Panc1 (cell line): ENCODE results near the gene GAB4. TPM values are rescaled to one million over a fixed set of nuclear protein-coding genes. Genes with fewer than 3 reads are reported as not detected.

Experiments
- ATAC-seq: fragments of 200-7000 bp; cut with Tn5 transposase; 2 replicates; pipeline ENCODE4 v1.9.1; 2020; ENCODE audit warnings: mild to moderate bottlenecking, moderate library complexity
- BruUV-seq: library from RNA; stranded (reverse); fragments of 400-500 nt; replicated peaks from 2 replicates; lab custom pipeline; 2021; lab: Mats Ljungman, UMichigan
- CTCF ChIA-PET: fragments of 300-600 bp; sonication (Branson Sonifier 250); formaldehyde crosslinking; loops from one replicate; lab custom pipeline; 2022; ENCODE audit warnings: antibody characterized with exemption; lab: Charles Lee
- POLR2A ChIA-PET: fragments of 300-600 bp; sonication (Branson Sonifier 250); formaldehyde crosslinking; loops from one replicate; lab custom pipeline; 2022; ENCODE audit warnings: antibody characterized with exemption; lab: Charles Lee
- DNase-seq: peaks from one replicate; pipeline ENCODE4 v3.0.0-alpha.2; 2010; ENCODE audit warnings: low read depth, low spot score
- H3K27ac ChIP-seq: 2 replicates; pipeline ENCODE4 v1.5.1; 2011; ENCODE audit warnings: mild to moderate bottlenecking, low read length, inconsistent platforms
- H3K27me3 ChIP-seq: fragments of 200-500 bp; sonication (Bioruptor generic); 2 replicates; pipeline ENCODE4 v1.6.0; 2014; ENCODE audit warnings: low read length, inconsistent platforms; ENCODE audit not compliant: control insufficient read depth, insufficient read depth
- H3K36me3 ChIP-seq: fragments of 200-500 bp; sonication (Bioruptor generic); 2 replicates; pipeline ENCODE4 v1.5.1; 2014; ENCODE audit warnings: inconsistent platforms, mild to moderate bottlenecking, low read length, moderate library complexity; ENCODE audit not compliant: control insufficient read depth, insufficient read depth
- H3K4me1 ChIP-seq: 2 replicates; pipeline ENCODE4 v1.5.1; 2011; ENCODE audit warnings: inconsistent platforms, mild to moderate bottlenecking, low read length, moderate library complexity; ENCODE audit not compliant: control insufficient read depth, insufficient read depth
- H3K4me3 ChIP-seq, 2 experiments: 2 replicates each; pipeline ENCODE4 v1.5.1; 2011 to 2012; ENCODE audit warnings: low read depth in 2 of 2, low read length in 2 of 2, mild to moderate bottlenecking in 2 of 2, inconsistent platforms in 1 of 2, moderate library complexity in 1 of 2
- H3K9me3 ChIP-seq: fragments of 200-500 bp; sonication (Bioruptor generic); 2 replicates; pipeline ENCODE4 v1.5.1; 2014; ENCODE audit warnings: low read depth, mild to moderate bottlenecking, inconsistent platforms, low read length, moderate library complexity; ENCODE audit not compliant: control insufficient read depth, insufficient read depth
- CTCF ChIP-seq: fragments of 450-650 bp; IDR thresholded peaks from 2 replicates; pipeline ENCODE4 v1.5.1; 2017; ENCODE audit warnings: mild to moderate bottlenecking
- POLR2AphosphoS5 ChIP-seq: IDR thresholded peaks from 2 replicates; pipeline ENCODE4 v1.6.1; 2012; ENCODE audit warnings: mild to moderate bottlenecking, low read depth, low read length, moderate library complexity
- REST ChIP-seq, 2 experiments: IDR thresholded peaks; 2 replicates each; pipeline ENCODE4 v1.6.1; 2011 to 2012; ENCODE audit warnings: low read depth in 2 of 2, control low read depth in 1 of 2, low read length in 1 of 2, mild to moderate bottlenecking in 1 of 2, moderate library complexity in 1 of 2; ENCODE audit not compliant: insufficient read depth in 1 of 2
- SIN3A ChIP-seq: IDR thresholded peaks from 2 replicates; pipeline ENCODE4 v1.6.1; 2012; ENCODE audit warnings: low read depth, mild to moderate bottlenecking, low read length, moderate library complexity, borderline replicate concordance; ENCODE audit not compliant: insufficient read depth
- TCF7L2 ChIP-seq: IDR thresholded peaks from 2 replicates; pipeline ENCODE4 v1.6.1; 2011; ENCODE audit warnings: mild to moderate bottlenecking, low read depth, low read length, inconsistent platforms
- in situ Hi-C: cut with HindIII; loops from 2 replicates; pipeline ENCODE4 v1.10.0; 2016; ENCODE audit warnings: low sequenced_read_pairs, low pct_unique_long_range_greater_than_20kb
- intact Hi-C: fragments of 100-400 bp; cut with micrococcal nuclease; formaldehyde crosslinking; loops from one replicate; pipeline ENCODE4 v1.10.0; 2022; ENCODE audit not compliant: unreplicated experiment
- total RNA-seq: library from RNA; stranded (reverse); gene quantifications from one replicate; pipeline ENCODE4 v1.2.1, GENCODE V29; 2021; ENCODE audit not compliant: unreplicated experiment

The GAB4 gene
- total RNA-seq, 1 experiment from 2014 or later, result not detected

GRCh38 chr22:16973591-16974297, 34.3 kb downstream of the GAB4 start:
- Histone ChIP-seq H3K27ac (no peak overlapping the region), H3K9me3 (no peaks in the 10 kb centered on the region), H3K4me3 (no peak overlapping the region), H3K27me3 (no peaks in the 10 kb centered on the region; the same call in 1 of the 2 replicates), H3K4me1 (no peaks in the 10 kb centered on the region), H3K36me3 (no peaks in the 10 kb centered on the region)
- in situ Hi-C loops, result no loop called here
- POLR2A ChIA-PET, result no interaction called here
- ATAC-seq, result no peak
- CTCF ChIA-PET, result no interaction called here
- DNase-seq, result no peak
- TF ChIP-seq POLR2AphosphoS5, result no peak
- TF ChIP-seq TCF7L2, result no peak
- TF ChIP-seq CTCF, result no peak
- no peak for TF ChIP-seq SIN3A
- TF ChIP-seq REST (IDR thresholded peaks at IDR 0.05; ENCODE audit: insufficient read depth in 1 of 2, low read depth in 2 of 2, low read length in 1 of 2), result no peak
- no TSS peak for BruUV-seq
- intact Hi-C loops, result no loop called here

- BruUV-seq, result no TSS peak
- H3K4me3 ChIP-seq, result no peak overlapping the region
- in situ Hi-C loops (no loop called here), intact Hi-C loops (no loop called here)
- H3K36me3 ChIP-seq, result no peaks in the 10 kb centered on the region
- H3K4me1 ChIP-seq, result no peaks in the 10 kb centered on the region
- no peak for DNase-seq
- ChIA-PET POLR2A (no interaction called here), CTCF (no interaction called here)
- TF ChIP-seq CTCF (no peak), POLR2AphosphoS5 (no peak), TCF7L2 (no peak), SIN3A (no peak), REST (IDR thresholded peaks at IDR 0.05; ENCODE audit: insufficient read depth in 1 of 2, low read depth in 2 of 2, low read length in 1 of 2) (no peak)
- H3K27me3 ChIP-seq, result no peaks in the 10 kb centered on the region; the same call in 1 of the 2 replicates
- no peaks in the 10 kb centered on the region for H3K9me3 ChIP-seq
- no peak overlapping the region for H3K27ac ChIP-seq
- ATAC-seq, result no peak
Measured at GRCh38 chr22:16972311-16972710, 35.7 kb downstream of the GAB4 start.
